ENCODE measurements around the gene NFIB. TPM values are rescaled to one million over a fixed set of nuclear protein-coding genes. Genes with fewer than 3 reads are reported as not detected.

The NFIB gene
- total and polyA plus RNA-seq, 8 donors: 88.8 to 144 (median 127) TPM

GRCh38 chr9:14212077-14212476 is 101.9 kb downstream of the NFIB start:
- ATAC-seq: peak; percentile 56
- no peak overlapping the region for H3K4me3 ChIP-seq
- no peaks in the 10 kb centered on the region for H3K27me3 ChIP-seq
- no peaks in the 10 kb centered on the region for H3K36me3 ChIP-seq
- peak overlapping the region in 1 of 2 donors; percentile 30 for H3K27ac ChIP-seq
- intact Hi-C loops (cut with DNase I): no loop called here
- H3K4me1 ChIP-seq: peaks cover 0 to 20% of the 10 kb centered on the region in 2 donors
- no peak for TF ChIP-seq CTCF (IDR thresholded peaks at IDR 0.05)
- no peak for DNase-seq
- H3K9me3 ChIP-seq: no peaks in the 10 kb centered on the region

- peak in 1 of 4 donors; percentile 52 for DNase-seq
Observed at GRCh38 chr9:14211564-14211963, 102.4 kb downstream of the NFIB start.

GRCh38 chr9:14210428-14210827 is 103.5 kb downstream of the NFIB start:
- no peaks in the 10 kb centered on the region for H3K27me3 ChIP-seq
- TF ChIP-seq CTCF (IDR thresholded peaks at IDR 0.05): no peak
- DNase-seq (no peak), ATAC-seq (no peak)
- intact Hi-C loops (cut with DNase I): no loop called here
- H3K4me1 ChIP-seq: peaks cover 0 to 19% of the 10 kb centered on the region in 2 donors
- no peak overlapping the region for H3K4me3 ChIP-seq
- H3K36me3 ChIP-seq: no peaks in the 10 kb centered on the region
- no peaks in the 10 kb centered on the region for H3K9me3 ChIP-seq
- no peak overlapping the region for H3K27ac ChIP-seq

More at GRCh38 chr9:14211564-14211963, 102.4 kb downstream of the NFIB start:
- no peaks in the 10 kb centered on the region for H3K27me3 ChIP-seq
- no peak for ATAC-seq
- H3K36me3 ChIP-seq: no peaks in the 10 kb centered on the region
- no peaks in the 10 kb centered on the region for H3K9me3 ChIP-seq
- H3K27ac ChIP-seq: peak overlapping the region in 1 of 2 donors; percentile 30
- no peak for TF ChIP-seq CTCF (IDR thresholded peaks at IDR 0.05)
- H3K4me1 ChIP-seq: peaks cover 0 to 20% of the 10 kb centered on the region in 2 donors
- H3K4me3 ChIP-seq: no peak overlapping the region
- intact Hi-C loops (cut with DNase I): no loop called here

- no peaks in the 10 kb centered on the region for H3K27me3 ChIP-seq
- TF ChIP-seq CTCF (IDR thresholded peaks at IDR 0.05): no peak
- no peak overlapping the region for H3K27ac ChIP-seq
- peaks cover 0 to 19% of the 10 kb centered on the region in 2 donors for H3K4me1 ChIP-seq
- ATAC-seq: no peak
- intact Hi-C loops (cut with DNase I): no loop called here
- H3K9me3 ChIP-seq: no peaks in the 10 kb centered on the region
- no peak overlapping the region for H3K4me3 ChIP-seq
- DNase-seq: peak in 1 of 4 donors; percentile 30
- H3K36me3 ChIP-seq: no peaks in the 10 kb centered on the region
Observed at GRCh38 chr9:14209399-14210345, 104.3 kb downstream of the NFIB start.

GRCh38 chr9:14207352-14207995 is 106.5 kb downstream of the NFIB start:
- Histone ChIP-seq H3K27ac (no peak overlapping the region), H3K9me3 (peaks cover 0 to 2% of the 10 kb centered on the region in 2 donors), H3K4me1 (peaks cover 0 to 18% of the 10 kb centered on the region in 2 donors), H3K27me3 (no peaks in the 10 kb centered on the region), H3K4me3 (no peak overlapping the region), H3K36me3 (no peaks in the 10 kb centered on the region)
- DNase-seq (no peak), ATAC-seq (no peak)
- TF ChIP-seq CTCF (IDR thresholded peaks at IDR 0.05): no peak
- intact Hi-C loops (cut with DNase I): no loop called here
